Stimulated activated CD8-positive, alpha-beta memory T cell treated with anti-CD3 and anti-CD28 coated beads, Interleukin-4, amount 100 ng/mL, for 48 hours (primary cell): ENCODE measurements around the gene DNM2.
A peak's percentile ranks its signal among the peaks of the same experiment; 100 is the strongest.
"Not testable (repeated sequence)": the region's sequence is repeated elsewhere in the genome, so short reads cannot be mapped to it uniquely, and the experiment has no call there.

Source experiments
- DNase-seq: peaks from one replicate; pipeline ENCODE4 v3.0.0-alpha.2; 2020

The DNM2 gene

GRCh38 chr19:10717356-10718204 lies at the start of gene DNM2:
DNM2 (plus strand) TSS chr19:10718079; CDS start chr19:10718243, 164 bp downstream.
- peak; percentile 99 for DNase-seq

- no peak for DNase-seq
Observed at GRCh38 chr19:10669246-10669645, 48.6 kb upstream of the DNM2 start.

- DNase-seq: no peak
Observed at GRCh38 chr19:10670182-10670581, 47.7 kb upstream of the DNM2 start.

GRCh38 chr19:10670876-10671804 lies 46.7 kb upstream of the DNM2 start:
- DNase-seq: no peak

DNA sequence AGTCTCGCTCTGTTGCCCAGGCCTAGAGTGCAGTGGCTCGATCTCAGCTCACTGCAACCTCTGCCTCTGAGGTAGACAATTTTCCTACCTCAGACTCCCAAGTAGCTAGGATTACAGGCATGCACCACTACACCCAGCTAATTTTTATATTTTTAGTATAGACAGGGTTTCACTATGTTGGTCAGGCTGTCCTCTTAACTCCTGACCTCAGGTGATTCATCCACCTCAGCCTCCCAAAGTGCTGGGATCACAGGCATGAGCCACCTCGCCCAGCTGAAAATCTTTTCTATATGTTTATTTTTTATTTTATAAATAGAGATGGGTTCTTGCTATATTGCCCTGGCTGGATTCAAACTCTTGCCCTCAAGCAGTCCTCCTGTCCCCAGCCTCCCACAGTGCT lies 46.0 kb upstream of the DNM2 start:
- not testable (repeated sequence) for DNase-seq

- not testable (repeated sequence) for DNase-seq
Observed at GRCh38 chr19:10675214-10675613, 42.7 kb upstream of the DNM2 start.

GRCh38 chr19:10677751-10678150 lies 40.1 kb upstream of the DNM2 start:
- DNase-seq: no peak

- DNase-seq: no peak
Observed at GRCh38 chr19:10678813-10679212, 39.1 kb upstream of the DNM2 start.

- no peak for DNase-seq
Observed at GRCh38 chr19:10679743-10680142, 38.1 kb upstream of the DNM2 start.

- no peak for DNase-seq
Observed at GRCh38 chr19:10680545-10681135, 37.2 kb upstream of the DNM2 start.

DNA sequence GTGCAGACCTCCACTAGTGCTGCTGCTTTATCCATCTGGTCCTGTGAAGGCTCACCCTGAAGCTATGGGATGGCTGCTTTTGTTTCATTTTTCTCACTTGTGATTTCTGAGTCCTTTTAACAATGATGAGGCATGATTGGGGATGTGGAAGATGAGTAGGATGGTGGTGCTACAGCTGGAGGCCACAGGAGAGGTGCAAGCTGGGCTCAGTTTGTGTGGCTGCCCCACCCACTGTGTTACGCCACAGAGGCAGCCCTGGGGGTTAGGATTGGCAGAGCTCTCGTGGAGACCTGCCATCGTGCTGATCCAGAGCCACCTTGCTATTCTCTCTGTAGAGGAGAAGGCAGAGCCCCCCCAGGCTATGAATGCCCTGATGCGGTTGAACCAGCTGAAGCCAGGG lies 36.2 kb upstream of the DNM2 start:
- DNase-seq: no peak

- DNase-seq: no peak
Observed at GRCh38 chr19:10682397-10683063, 35.3 kb upstream of the DNM2 start.

GRCh38 chr19:10683064-10683426 lies 34.8 kb upstream of the DNM2 start:
- DNase-seq: no peak

- DNase-seq: no peak
Observed at GRCh38 chr19:10683582-10683981, 34.3 kb upstream of the DNM2 start.

GRCh38 chr19:10685210-10685609 lies 32.7 kb upstream of the DNM2 start:
- DNase-seq: no peak

GRCh38 chr19:10686193-10686592 lies 31.7 kb upstream of the DNM2 start:
- DNase-seq: no peak

GRCh38 chr19:10686661-10687517 lies 31.0 kb upstream of the DNM2 start:
- no peak for DNase-seq

- DNase-seq: no peak
Observed at GRCh38 chr19:10687518-10688288, 30.2 kb upstream of the DNM2 start.

DNA sequence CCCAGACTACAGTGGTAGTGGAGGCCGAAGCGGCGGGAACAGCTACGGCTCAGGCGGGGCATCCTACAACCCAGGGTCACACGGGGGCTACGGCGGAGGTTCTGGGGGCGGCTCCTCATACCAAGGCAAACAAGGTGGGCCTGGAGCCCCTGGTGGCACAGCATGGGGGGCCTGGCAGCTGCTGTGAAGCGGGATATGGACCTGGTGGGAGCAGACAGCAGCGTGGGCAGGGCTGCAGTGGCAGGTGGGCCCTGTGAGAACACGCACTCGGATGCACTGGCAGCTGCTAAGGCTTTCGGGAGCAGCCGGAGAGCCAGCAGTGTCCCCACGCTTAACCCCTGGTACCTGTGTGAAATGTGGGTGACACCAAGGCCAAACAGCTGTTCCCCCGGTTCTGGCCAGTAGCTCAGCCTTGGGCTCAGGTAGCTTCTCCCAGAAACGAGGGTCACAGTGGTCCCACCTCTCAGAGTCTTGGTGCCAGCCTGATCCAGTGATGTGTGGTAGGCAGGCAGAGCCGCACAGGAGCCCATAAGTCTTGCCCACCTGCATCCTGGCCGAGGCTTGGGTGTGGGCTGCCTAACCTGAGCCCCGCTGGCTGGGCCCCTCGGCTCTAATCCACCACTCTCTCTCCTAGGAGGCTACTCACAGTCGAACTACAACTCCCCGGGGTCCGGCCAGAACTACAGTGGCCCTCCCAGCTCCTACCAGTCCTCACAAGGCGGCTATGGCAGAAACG lies 29.2 kb upstream of the DNM2 start:
- no peak for DNase-seq

- DNase-seq: no peak
Observed at GRCh38 chr19:10690341-10690781, 27.5 kb upstream of the DNM2 start.
